ENCODE measurements around the gene C12orf57. TPM values are rescaled to one million over a fixed set of nuclear protein-coding genes. Genes with fewer than 3 reads are reported as not detected.

C12orf57 gene
- total and polyA plus RNA-seq, 10 of the 15 experiments (the other 5 are each of a cell fraction or from before 2014, with no cell fraction given), result 64.5 to 377 (median 211) TPM

DNA sequence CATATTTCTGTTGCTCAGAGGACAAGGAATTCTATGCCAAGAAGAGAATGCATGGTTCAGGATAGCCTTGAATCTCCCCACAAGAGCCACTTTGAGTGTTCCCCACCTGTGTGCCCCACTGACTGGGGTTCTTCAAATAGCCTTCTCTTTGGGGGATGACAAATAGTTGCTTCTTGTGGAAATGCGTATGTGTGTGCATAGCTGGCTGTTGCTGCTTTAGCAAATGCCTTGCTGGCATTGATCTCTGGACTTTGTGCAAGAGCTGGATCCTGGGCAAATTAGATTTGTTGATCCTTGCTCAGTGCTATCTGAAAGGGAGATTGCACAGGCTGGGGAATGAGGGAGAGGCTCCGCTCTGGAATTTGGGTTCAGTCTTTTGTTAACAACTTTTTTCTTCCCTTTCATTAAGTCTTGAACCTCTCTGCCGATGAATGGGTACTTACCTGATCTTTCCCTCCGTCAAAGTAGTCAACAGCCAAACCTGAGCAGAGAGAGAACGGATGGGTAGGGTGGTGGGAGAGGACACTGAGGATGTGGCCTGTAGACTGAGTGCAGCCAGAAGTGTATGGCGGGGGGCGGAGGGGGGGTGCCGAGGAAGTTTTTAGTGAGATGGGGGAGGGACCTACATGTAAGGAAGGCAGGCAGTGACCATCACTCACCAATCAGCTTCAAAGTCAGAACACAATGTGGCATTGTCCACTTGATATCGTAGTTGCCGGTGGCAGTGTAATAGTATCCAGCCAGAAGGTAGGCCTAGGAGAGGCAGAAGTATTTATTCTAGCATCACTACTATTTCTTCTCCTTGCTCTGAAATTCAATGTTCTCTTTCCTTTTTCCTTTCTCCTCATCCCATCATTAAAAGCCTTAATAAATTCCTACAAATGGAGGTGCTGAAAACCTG, 37.6 kb downstream of the C12orf57 start (continued):
- no peak for TF ChIP-seq ZBTB40 (IDR thresholded peaks at IDR 0.05; ENCODE audit: borderline replicate concordance)

GRCh38 chr12:6982532-6982931, 38.7 kb downstream of the C12orf57 start:
- no peak overlapping the region for H2AFZ ChIP-seq (ENCODE audit: control insufficient read depth, low read depth, low read length)
- POLR2A ChIA-PET, result interaction anchor here (0.6 kb wide), 1 partner anchor 258 kb away, joined by 4 read pairs; no protein-coding TSS in a partner anchor

More at GRCh38 chr12:6982532-6982931, 38.7 kb downstream of the C12orf57 start:
- DNase-seq (ENCODE audit: low read depth, low spot score) (no peak), ATAC-seq (no peak), FAIRE-seq (no peak)
- TF ChIP-seq RAD21 (IDR thresholded peaks at IDR 0.05; ENCODE audit: insufficient read depth, low read depth, low read length), result no peak
- TF ChIP-seq, protein P1, sequence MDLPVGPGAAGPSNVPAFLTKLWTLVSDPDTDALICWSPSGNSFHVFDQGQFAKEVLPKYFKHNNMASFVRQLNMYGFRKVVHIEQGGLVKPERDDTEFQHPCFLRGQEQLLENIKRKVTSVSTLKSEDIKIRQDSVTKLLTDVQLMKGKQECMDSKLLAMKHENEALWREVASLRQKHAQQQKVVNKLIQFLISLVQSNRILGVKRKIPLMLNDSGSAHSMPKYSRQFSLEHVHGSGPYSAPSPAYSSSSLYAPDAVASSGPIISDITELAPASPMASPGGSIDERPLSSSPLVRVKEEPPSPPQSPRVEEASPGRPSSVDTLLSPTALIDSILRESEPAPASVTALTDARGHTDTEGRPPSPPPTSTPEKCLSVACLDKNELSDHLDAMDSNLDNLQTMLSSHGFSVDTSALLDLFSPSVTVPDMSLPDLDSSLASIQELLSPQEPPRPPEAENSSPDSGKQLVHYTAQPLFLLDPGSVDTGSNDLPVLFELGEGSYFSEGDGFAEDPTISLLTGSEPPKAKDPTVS (IDR thresholded peaks at IDR 0.05; ENCODE audit: low read depth, low read length), result no peak
- TF ChIP-seq BRCA1 (IDR thresholded peaks at IDR 0.05; ENCODE audit: low read depth, low read length), result no peak
- no peak for TF ChIP-seq EZH2 (IDR thresholded peaks at IDR 0.05; ENCODE audit: borderline replicate concordance, control insufficient read depth, low read depth, low read length)
- TF ChIP-seq KAT2A (conservative IDR thresholded peaks at IDR 0.05; ENCODE audit: control insufficient read depth, low read depth, low read length), result no peak
- no peak for TF ChIP-seq MTA3 (IDR thresholded peaks at IDR 0.05; ENCODE audit: borderline replicate concordance, low read length)
- TF ChIP-seq ESRRA (IDR thresholded peaks at IDR 0.05; ENCODE audit: low read length), result no peak
- TF ChIP-seq ELK1 (IDR thresholded peaks at IDR 0.05; ENCODE audit: low read depth, low read length), result no peak
- WGBS (ENCODE audit: insufficient coverage, insufficient replicate concordance, low lambda C conversion rate, missing lambda C conversion rate), result 84% methylated on average over 7 of the region's 7 CpGs
- Histone ChIP-seq H3K27ac (ENCODE audit: control insufficient read depth, insufficient read depth) (no peak overlapping the region), H3K9ac (ENCODE audit: control insufficient read depth, insufficient read depth, low read length) (no peak overlapping the region), H3K4me2 (ENCODE audit: control insufficient read depth, insufficient read depth) (no peak overlapping the region), H3K27me3 (replicated peaks in 1 of 2; ENCODE audit: control insufficient read depth in 2 of 2, insufficient read depth in 2 of 2, low read length in 1 of 2) (no peaks in the 10 kb centered on the region), H3K4me3 (no peak overlapping the region), H3K36me3 (ENCODE audit: control insufficient read depth in 2 of 2, insufficient read depth in 2 of 2, low read length in 1 of 2) (peaks cover 9 to 26% of the 10 kb centered on the region in 2 experiments), H4K20me1 (ENCODE audit: control insufficient read depth, insufficient read depth) (no peaks in the 10 kb centered on the region), H3K4me1 (ENCODE audit: control insufficient read depth, insufficient read depth, low read length) (no peaks in the 10 kb centered on the region), H3K9me3 (replicated peaks; ENCODE audit: control insufficient read depth, insufficient read depth, low read length) (no peaks in the 10 kb centered on the region), H3K79me2 (ENCODE audit: control insufficient read depth, insufficient read depth, low read length) (no peaks in the 10 kb centered on the region)
- intact Hi-C loops (cut with micrococcal nuclease; ENCODE audit: unreplicated experiment), result no loop called here
- RAD21 ChIA-PET (ENCODE audit: unreplicated experiment), result no interaction called here
- no TSS peak for BruUV-seq (replicated peaks)
- CTCF ChIA-PET, result interaction anchor here (1.2 to 1.4 kb wide), 2 partner anchors 110 to 131 kb away, joined by 3 to 5 read pairs; no protein-coding TSS in a partner anchor
- SMC1A ChIA-PET (ENCODE audit: uncharacterized antibody, unreplicated experiment), result interaction anchor here (1.5 to 2.1 kb wide), 2 partner anchors 30 to 131 kb away, joined by 3 to 5 read pairs; no protein-coding TSS in a partner anchor
- in situ Hi-C loops (cut with MboI), result no loop called here

Data from GM12878 (cell line).